Uterus (tissue), 2 donors: Measurements from ENCODE around the gene HBEGF.

ENCODE experiments used
- POLR2A ChIP-seq, 2 donors: fragments of 450-650 bp; IDR thresholded peaks; one replicate each; pipeline ENCODE4 v1.6.1; 2016; ENCODE audit warnings: antibody characterized with exemption in 2 of 2, mild to moderate bottlenecking in 1 of 2, moderate library complexity in 1 of 2
- TF ChIP-seq, protein P1 (sequence below), 4 experiments: fragments of 200-600 bp in 2 of 4; fragments of 450-650 bp in 2 of 4; sonication (generic) in 2 of 4; IDR thresholded peaks; one replicate each; pipeline ENCODE4 v1.5.1; 2016 to 2019; ENCODE audit warnings: antibody characterized with exemption in 4 of 4, mild to moderate bottlenecking in 2 of 4, moderate library complexity in 1 of 4

- TF ChIP-seq, protein P1, sequence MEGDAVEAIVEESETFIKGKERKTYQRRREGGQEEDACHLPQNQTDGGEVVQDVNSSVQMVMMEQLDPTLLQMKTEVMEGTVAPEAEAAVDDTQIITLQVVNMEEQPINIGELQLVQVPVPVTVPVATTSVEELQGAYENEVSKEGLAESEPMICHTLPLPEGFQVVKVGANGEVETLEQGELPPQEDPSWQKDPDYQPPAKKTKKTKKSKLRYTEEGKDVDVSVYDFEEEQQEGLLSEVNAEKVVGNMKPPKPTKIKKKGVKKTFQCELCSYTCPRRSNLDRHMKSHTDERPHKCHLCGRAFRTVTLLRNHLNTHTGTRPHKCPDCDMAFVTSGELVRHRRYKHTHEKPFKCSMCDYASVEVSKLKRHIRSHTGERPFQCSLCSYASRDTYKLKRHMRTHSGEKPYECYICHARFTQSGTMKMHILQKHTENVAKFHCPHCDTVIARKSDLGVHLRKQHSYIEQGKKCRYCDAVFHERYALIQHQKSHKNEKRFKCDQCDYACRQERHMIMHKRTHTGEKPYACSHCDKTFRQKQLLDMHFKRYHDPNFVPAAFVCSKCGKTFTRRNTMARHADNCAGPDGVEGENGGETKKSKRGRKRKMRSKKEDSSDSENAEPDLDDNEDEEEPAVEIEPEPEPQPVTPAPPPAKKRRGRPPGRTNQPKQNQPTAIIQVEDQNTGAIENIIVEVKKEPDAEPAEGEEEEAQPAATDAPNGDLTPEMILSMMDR (IDR thresholded peaks at IDR 0.05): no peak
- TF ChIP-seq POLR2A (IDR thresholded peaks at IDR 0.05): no peak
These were observed 36.6 kb downstream of the HBEGF start for GRCh38 chr5:140309706-140310249.
